HG02610 (cell line): ENCODE data around the gene FGF14.
"Not testable (repeated sequence)": the region's sequence is repeated elsewhere in the genome, so short reads cannot be mapped to it uniquely, and the experiment has no call there.

Experiments
- ATAC-seq: cut with Tn5 transposase; IDR thresholded peaks from one replicate; pipeline ENCODE4 v1.9.1; 2021; ENCODE audit warnings: mild to moderate bottlenecking, moderate library complexity; ENCODE audit not compliant: unreplicated experiment

FGF14 gene

GRCh38 chr13:101893021-101893420 is 508.8 kb downstream of the FGF14 start:
- no peak for ATAC-seq

- ATAC-seq: no peak
Observed at GRCh38 chr13:101892296-101892695, 509.6 kb downstream of the FGF14 start.

GRCh38 chr13:101881593-101881992 is 520.3 kb downstream of the FGF14 start:
- no peak for ATAC-seq

GRCh38 chr13:101880581-101880980 is 521.3 kb downstream of the FGF14 start:
- ATAC-seq: no peak

GRCh38 chr13:101876951-101877350 is 524.9 kb downstream of the FGF14 start:
- ATAC-seq: no peak

- no peak for ATAC-seq
Observed at GRCh38 chr13:101875717-101876393, 526.0 kb downstream of the FGF14 start.

GRCh38 chr13:101875091-101875490 is 526.8 kb downstream of the FGF14 start:
- no peak for ATAC-seq

- ATAC-seq: no peak
Observed at GRCh38 chr13:101869553-101869952, 532.3 kb downstream of the FGF14 start.

GRCh38 chr13:101868585-101869469 is 533.0 kb downstream of the FGF14 start:
- no peak for ATAC-seq

- no peak for ATAC-seq
Observed at GRCh38 chr13:101866889-101867581, 534.8 kb downstream of the FGF14 start.

GRCh38 chr13:101858860-101859259 is 543.0 kb downstream of the FGF14 start:
- no peak for ATAC-seq

GRCh38 chr13:101846701-101847100 is 555.1 kb downstream of the FGF14 start:
- ATAC-seq: no peak

- ATAC-seq: no peak
Observed at GRCh38 chr13:101846249-101846648, 555.6 kb downstream of the FGF14 start.

GRCh38 chr13:101845245-101846020 is 556.4 kb downstream of the FGF14 start:
- ATAC-seq: no peak

- ATAC-seq: no peak
Observed at GRCh38 chr13:101841698-101842097, 560.1 kb downstream of the FGF14 start.

- no peak for ATAC-seq
Observed at GRCh38 chr13:101838323-101838722, 563.5 kb downstream of the FGF14 start.

GRCh38 chr13:101837778-101838177 is 564.1 kb downstream of the FGF14 start:
- ATAC-seq: not testable (repeated sequence)

GRCh38 chr13:101837288-101837687 is 564.6 kb downstream of the FGF14 start:
- ATAC-seq: no peak

GRCh38 chr13:101835920-101836319 is 565.9 kb downstream of the FGF14 start:
- no peak for ATAC-seq

GRCh38 chr13:101833671-101834070 is 568.2 kb downstream of the FGF14 start:
- no peak for ATAC-seq

GRCh38 chr13:101830035-101830434 is 571.8 kb downstream of the FGF14 start:
- no peak for ATAC-seq
